Esophagus mucosa (tissue), 1 donor: Measurements from ENCODE around the gene ZBTB4. TPM values are rescaled to one million over a fixed set of nuclear protein-coding genes. Genes with fewer than 3 reads are reported as not detected.

ENCODE experiments used
- ATAC-seq: fragments of 200-7000 bp; cut with Tn5 transposase; one replicate; pipeline ENCODE4 v1.9.1; 2020
- total RNA-seq: library from RNA; stranded (reverse); gene quantifications from one replicate; pipeline ENCODE4 v1.2.4, GENCODE V29; 2023
- donor health status: DM: yes; HTN: yes; CAD: no.

Gene ZBTB4
- total RNA-seq, 1 donor from 2014 or later: 21.0 TPM

DNA sequence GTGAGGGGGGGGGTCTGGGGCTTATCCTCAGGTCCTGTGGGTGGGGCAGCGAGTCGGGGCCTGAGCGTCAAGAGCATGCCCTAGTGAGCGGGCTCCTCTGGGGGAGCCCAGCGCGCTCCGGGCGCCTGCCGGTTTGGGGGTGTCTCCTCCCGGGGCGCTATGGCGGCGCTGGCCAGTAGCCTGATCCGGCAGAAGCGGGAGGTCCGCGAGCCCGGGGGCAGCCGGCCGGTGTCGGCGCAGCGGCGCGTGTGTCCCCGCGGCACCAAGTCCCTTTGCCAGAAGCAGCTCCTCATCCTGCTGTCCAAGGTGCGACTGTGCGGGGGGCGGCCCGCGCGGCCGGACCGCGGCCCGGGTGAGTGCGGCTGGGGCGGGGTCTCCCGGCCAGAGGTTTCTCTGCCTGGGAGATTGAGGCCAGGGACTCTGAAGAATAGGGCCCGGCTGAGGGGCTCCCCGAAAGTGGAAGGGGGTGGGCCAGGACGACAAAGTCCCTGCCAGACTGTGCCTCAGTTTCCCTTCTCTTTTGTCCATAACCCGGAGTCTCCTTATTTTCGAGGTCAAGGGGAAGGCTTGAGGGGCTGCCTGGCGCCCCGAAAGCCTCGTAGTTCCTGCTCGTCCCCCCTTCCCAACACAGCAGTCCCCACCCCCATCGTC is 39.8 kb downstream of the ZBTB4 start, which contains the start of gene FGF11:
Gene FGF11 (plus strand): TSS at position 51 of the 651 bp plus-strand sequence. CDS start 109 bp downstream, at position 160.
- ATAC-seq: no peak

DNA sequence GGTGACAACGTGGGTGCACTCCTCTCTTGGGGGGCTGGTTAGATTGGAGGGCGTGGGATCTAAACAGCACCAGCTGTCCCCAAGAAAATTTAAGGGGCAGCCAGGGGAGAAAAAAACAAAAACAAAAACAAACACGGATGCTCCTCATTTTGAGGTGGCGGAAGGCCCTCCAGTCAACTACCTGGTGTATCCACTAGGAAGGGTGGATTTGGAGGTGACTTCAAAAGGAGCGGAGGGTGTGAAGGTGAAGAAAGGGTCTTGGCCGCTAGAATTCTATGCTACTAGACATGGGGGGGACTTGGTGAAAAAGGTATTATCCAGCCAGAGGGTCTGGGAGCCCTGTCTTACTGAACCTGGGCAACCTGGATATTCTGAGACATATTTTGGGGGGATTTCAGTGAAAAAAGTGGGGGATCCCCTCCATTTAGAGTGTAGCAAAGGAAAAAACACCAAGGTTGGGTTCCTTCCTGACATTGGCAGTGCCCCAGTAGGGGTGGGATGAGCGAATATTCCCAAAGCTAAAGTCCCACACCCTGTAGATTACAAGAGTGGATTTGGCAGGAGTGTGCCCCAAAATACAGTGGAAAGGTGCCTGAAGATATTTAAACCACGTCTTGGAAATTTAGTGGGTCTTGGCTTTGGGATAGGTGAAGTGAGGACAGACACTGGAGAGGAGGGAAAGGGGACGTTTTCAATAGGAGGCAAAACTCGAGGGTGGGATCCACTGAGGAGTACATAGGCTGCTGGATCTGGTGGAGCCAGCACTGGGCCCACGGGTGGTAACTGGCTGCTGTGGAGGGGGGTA is 40.6 kb downstream of the ZBTB4 start:
- no peak for ATAC-seq

DNA sequence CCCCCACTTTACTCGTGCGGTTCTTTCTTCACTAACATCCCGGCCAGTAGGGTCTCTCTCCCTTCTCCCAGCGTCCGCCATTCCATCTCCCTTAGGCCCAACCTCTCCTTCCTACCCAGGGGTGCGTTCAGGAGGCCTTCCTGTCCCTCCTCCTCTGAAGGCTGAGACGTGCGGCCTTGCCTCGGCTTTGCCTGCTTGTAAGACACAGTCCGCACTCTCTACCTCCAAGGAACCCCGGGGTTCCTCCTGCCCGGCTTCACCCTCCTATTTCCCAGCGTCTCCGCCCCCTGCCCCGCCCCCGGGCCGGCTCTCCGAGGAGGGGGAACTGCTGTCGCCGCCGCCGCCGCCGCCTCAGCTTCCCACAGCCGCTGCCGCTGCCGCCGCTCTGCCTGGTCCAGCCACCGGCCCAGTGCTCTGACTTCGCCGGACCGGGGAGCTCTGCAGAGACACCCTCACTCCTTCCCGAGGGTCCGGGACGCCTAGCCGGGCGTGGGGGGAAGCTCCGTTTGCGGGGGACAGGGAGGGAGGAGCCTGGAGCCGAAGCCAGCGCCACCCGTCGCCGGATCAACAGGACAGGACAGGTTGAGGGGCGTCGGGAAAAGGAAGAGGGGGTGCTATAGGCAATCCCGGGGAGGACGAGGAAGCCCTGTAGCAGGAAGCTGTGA is 41.3 kb downstream of the ZBTB4 start:
- ATAC-seq: peak; percentile 3

DNA sequence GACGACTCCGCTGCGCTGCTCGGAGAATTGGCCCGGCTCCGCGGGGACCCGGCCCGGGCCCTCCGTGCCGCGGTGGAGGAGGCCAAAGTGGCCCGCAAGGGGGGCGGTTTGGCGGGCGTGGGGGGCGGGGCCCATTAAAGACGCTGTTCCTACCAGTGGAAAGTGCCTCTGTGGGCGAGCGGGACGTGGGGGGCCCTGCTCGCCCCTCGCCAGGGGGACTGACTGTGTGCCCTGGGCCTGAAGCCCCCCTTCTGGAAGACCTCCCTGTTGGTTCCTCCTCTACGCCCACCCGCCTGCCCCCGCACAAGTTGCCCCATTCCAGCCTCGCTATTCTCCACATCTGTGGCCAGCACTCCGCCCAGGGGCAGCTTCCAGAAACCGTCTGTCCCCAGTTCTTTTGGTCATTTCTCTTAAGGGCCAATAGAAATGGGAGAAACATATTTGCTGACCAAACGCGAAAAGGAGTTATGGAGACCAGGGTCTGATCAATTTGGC is 42.0 kb downstream of the ZBTB4 start:
- no peak for ATAC-seq

DNA sequence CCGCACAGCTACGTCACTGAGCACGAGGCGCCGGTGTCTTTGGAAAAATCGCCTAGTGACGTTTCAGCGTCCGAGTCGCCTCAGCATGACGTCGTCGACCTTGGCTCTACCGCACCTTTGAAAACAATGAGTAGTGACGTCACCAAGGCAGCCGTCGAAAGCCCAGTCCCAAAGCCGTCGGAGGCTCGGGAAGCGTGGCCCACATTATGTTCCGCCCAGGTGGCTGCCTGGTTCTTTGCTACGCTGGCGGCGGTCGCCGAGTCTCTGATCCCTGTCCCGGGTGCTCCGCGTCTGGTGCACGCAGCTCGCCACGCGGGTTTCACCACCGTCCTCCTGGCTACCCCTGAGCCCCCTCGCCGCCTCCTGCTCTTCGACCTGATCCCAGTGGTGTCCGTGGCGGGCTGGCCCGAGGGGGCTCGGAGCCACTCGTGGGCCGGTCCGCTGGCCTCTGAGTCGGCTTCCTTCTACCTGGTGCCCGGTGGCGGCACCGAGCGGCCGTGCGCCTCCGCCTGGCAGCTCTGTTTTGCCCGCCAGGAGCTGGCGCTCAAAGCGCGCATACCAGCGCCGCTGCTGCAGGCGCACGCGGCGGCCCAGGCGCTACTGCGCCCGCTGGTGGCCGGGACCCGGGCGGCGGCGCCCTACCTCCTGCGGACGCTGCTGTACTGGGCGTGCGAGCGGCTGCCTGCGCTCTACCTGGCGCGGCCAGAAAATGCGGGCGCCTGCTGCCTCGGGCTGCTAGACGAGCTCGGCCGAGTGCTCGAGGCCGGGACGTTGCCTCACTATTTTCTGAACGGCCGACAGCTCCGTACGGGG is 42.7 kb downstream of the ZBTB4 start:
- peak; percentile 73 for ATAC-seq

DNA sequence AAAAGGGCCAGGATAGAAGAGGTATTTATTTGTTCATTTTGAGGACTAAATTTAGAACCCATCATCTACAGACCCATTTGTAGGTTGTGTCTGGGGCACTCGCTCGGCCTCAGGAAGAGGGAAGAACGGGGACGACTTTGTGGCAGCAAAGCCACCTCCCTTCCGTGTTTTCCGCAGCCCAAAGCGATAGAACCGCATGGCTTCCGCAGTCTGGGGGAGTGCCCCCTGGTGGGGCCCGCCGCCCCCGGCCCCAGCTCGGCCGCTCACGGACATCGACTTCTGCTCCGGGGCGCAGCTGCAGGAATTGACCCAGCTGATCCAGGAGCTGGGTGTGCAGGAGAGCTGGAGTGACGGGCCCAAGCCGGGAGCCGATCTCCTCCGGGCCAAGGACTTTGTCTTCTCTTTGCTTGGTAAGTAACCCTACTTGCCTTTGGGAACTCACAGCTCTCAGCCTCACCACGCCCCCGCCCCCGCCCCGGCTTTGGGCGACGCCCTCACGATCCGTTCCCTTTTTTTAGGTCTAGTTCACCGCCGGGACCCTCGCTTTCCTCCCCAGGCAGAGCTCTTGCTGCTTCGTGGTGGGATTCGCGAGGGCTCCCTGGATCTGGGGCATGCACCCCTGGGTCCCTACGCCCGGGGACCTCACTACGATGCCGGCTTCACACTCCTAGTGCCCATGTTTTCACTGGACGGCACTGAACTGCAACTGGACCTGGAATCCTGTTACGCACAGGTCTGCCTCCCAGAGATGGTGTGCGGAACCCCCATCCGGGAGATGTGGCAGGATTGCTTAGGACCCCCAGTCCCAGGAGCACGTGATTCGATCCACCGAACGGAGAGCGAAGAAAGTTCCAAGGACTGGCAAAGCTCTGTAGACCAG is 43.5 kb downstream of the ZBTB4 start:
- ATAC-seq: peak; percentile 32

DNA sequence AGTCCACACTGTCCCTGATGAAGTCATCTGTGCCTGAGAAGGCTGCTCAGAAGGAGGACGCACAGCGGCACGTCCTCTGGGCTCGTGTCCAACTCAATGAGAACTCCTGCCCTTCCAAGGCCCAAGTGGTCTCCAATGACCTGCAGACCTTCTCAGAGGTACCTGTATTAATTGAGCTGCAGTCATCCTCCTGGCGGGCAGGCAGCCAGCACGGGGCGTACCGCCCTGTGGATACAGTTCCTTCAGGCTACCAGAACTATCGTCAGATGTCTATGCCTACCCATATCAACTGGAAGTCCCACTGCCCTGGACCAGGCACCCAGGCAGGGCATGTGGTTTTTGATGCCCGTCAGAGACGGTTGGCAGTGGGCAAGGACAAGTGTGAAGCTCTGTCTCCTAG is 47.1 kb downstream of the ZBTB4 start:
- no peak for ATAC-seq

DNA sequence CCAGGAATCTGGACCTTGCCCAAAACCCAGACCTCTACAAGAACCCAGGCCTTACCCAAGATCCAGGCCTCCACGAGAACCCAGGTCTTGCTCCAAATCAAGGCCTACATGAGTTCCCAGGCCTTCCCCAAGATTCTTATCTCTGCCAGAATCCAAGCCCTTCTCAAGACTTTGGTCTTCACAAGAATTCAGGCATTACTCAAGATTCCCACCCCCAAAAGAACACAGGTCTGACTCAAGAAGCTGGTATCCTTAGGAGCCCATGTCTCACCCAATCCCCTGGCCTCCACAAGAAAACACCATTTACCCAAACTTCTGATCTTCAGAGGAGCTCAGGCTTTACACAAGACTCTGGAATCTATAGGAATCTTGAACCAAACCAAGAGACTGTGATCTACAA is 48.2 kb downstream of the ZBTB4 start:
- ATAC-seq: no peak

DNA sequence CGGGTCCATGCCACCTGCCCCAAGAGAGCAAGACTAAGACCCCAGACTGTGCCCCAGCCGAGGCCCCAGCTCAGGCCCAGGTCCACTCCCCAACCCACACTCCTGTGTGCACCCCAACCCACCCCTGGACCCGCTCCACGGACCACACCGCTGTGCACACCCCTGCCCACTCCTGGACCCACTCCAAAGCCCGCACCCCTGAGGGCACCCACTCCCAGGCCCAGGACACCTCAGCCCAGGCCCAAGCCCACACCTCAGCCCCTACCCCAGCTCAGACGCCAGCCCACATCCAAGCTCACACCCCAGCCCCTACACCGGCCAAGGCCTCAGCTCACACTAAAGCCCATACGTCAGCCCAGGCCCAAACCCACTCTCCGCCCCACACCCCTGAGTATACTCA is 49.7 kb downstream of the ZBTB4 start:
- ATAC-seq: peak; percentile 5

DNA sequence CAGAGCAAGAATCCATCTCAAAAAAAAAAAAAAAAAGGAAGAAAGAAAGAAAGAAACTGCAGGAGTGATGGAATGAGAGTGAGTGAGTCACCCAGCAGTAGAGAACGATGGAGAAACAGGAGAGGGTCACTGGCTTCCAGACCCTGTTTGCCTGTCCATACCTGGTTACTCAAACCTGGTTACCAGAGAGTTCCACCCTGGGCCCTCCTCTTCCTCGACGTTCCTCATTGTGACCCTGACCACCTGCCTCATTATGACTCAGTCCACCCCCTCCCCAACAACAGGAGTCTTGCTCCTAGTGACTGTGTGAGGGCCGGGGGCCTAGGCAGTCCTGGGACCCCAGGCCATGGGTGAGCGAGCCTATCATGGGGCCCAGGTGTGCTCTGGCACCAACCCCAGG is 50.9 kb downstream of the ZBTB4 start, which contains the start of gene SPEM3:
Gene SPEM3 (plus strand): TSS at position 301 of the 400 bp plus-strand sequence. CDS start 46 bp downstream, at position 347.
- ATAC-seq: no peak

DNA sequence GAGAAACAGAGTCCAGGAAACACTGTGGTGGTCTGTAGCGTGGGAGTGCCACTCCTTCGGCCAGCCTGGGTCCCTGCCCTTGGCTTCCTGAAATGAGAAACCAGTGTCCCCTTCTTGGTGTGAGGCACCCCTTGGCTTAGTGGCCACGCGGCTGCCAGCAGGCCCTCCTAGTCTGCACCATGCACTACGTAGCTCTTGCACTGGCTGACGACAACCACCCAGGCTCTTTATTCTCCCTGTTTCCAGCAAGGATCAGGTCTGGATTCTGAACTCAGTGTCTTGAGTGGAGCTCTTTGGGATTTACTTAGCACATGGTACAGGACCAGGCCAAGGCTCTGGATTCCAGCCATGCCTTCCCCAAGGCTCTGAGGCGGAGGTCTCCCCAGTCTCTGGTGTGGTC is 51.9 kb downstream of the ZBTB4 start:
- no peak for ATAC-seq

DNA sequence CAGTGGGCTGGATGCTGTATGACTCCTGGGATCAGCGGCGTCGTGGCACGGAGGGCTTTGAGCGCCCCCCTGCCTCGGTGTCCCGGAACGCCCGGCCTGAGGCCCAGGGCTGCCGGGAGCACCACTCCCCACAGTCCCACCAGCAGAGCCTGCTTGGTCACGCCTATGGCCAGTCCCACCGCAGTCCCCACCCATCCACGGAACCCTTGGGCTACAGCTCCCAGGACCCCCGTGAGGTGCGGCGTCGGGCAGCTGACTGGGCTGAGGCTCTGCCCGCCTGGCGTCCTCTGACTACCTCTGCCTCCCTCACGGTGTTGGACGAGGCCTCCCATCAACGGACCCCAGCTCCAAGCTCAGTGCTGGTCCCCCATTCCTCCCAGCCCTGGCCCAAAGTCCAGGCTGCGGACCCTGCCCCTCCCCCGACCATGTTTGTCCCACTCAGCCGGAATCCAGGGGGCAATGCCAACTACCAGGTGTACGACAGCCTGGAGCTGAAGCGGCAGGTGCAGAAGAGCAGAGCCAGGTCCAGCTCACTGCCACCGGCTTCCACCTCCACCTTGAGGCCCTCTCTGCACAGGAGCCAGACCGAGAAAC is 52.4 kb downstream of the ZBTB4 start:
- ATAC-seq: peak; percentile 11

DNA sequence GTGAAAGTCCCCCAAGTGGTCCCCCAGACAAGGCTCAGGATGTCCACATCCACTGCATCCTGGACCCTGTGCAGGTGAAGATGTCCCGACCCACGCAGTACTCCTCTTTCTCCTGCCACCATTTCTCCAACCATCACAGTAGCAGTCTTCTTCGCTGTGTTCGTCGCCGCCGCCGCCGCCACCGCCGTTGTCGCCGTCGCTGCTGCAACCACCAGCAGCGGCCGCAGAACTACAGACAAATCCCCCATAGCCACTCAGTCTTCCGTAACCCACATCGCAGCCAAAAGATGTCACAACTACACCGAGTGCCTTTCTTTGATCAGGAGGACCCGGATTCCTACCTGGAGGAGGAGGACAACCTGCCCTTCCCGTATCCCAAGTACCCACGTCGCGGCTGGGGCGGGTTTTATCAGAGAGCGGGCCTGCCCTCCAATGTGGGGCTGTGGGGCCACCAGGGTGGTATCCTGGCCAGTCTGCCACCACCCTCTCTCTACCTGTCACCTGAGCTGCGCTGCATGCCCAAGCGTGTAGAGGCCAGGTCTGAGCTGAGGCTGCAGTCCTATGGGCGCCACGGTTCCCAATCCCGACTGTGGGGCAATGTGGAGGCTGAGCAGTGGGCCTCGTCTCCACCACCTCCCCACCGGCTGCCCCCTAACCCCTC is 53.1 kb downstream of the ZBTB4 start:
- no peak for ATAC-seq

DNA sequence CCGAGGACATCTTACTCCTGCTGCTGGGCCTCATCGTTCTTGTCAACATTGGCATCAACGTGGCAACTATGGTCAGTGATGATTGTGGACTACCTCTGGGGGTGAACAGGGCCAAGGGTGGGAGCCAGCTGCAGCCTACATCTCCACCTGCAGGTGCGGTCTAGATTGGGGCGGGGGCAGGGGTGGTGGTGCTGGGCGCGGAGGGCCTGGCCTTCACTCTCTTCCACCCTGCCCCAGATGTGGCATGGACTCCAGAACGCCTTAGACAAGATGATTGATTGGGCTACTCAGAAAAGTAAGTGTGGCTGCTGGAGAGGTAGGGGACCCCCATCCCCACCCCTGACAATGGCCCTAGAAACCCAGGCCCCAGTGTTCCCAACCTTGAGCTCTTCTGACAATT is 53.7 kb downstream of the ZBTB4 start:
- ATAC-seq: no peak

DNA sequence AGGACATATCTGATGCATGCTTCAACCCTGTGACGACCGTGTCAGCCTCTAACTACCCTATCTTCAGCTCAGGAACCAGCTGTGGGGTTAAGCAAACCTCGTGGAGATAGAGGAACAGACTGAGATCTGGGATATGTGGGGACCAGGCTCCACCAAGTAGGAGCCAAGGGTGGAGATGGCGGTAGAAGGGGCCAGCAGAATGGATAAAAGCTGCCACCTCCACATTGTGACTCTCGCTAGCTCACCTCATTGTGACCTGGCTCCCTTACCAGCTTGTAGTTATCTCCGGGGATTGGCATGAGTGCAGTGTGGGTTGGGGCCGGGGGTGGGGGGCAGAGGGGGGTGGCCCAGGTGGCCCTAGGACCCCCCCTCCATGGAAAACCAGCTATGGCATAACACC is 54.1 kb downstream of the ZBTB4 start, which contains the start of gene SPEM2:
Gene SPEM2 (plus strand): TSS at position 301 of the 400 bp plus-strand sequence. CDS start 73 bp downstream, at position 374.
- no peak for ATAC-seq

DNA sequence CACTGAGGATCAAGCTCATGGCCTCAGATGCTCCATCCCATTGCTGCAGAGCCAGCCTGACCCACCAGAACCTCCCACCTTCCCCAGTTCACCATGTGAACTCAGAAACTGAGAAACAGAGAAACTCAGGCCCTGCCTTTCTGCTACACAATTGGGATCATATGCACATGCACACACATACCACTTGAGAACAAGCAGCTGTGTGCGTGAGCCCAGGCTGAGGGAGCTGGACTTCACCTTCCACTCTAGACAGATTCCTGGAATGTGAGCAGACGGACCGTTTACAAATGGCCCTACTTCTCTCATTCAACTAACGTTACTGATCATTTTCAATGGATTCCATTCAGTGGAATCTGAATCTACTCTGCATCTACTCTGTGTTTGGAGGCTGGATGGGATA is 55.8 kb downstream of the ZBTB4 start:
- no peak for ATAC-seq

DNA sequence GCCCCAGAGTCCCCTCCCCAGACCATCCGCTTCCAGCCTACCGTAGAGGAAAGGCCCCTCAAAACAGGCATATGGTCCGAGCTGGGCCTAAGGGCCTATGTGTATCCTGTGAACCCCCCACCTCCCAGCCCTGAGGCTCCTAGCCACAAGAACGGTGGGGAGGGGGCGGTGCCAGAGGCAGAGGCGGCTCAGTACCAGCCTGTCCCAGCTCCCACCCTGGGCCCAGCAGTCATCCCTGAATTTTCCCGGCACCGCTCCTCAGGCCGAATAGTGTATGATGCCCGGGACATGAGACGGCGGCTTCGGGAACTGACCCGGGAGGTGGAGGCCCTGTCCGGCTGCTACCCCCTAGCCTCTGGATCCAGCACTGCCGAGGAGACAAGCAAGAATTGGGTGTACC is 58.2 kb downstream of the ZBTB4 start:
- no peak for ATAC-seq

DNA sequence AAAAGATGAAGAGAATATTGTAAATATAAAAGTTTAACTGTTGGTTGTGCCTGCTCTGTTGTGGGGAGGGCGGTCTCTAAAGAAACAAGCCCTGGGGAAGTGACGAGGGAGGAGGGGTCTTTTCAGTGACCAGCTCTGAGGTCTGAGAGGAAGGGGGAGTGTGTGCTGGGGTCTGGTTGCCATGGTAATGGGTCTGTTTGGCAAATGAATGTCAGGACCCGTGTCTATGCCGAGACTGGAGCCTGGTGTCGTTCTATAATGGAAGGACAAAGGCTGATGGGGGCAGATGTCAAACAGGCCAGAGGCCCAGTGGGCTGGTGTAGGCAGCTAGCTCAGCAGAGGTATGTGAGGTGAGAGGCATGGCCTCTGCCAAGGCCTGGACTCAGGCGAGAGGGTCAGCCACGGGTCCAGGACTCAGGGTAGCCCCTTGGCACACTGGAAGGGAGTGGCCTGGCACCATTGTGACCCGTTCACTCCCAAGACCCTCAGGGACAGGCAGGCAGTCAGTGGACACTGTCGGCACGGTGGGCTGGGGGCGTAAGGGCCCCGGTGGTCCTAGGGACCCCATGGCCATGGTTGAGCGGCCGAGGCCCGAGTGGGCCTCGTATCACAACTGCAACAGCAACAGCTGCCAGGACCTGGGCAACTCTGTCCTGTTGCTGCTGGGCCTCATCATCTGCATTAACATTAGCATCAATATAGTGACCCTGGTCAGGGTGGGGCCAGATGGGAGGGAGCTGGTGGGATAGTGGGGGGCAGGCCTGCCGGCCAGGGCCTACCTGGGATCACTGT is 59.4 kb downstream of the ZBTB4 start, which contains the start of gene SPEM1:
Gene SPEM1 (plus strand): TSS at position 506 of the 792 bp plus-strand sequence. CDS start 61 bp downstream, at position 567.
- no peak for ATAC-seq
